HepG2 (cell line): ENCODE data around the gene NR1H3. TPM values are rescaled to one million over a fixed set of nuclear protein-coding genes. Genes with fewer than 3 reads are reported as not detected.
A peak's percentile ranks its signal among the peaks of the same experiment; 100 is the strongest.

Experiments used
- ATAC-seq: fragments of 200-7000 bp; cut with Tn5 transposase; 3 replicates; pipeline ENCODE4 v1.9.1; 2020; ENCODE audit warnings: mild to moderate bottlenecking, moderate library complexity
- BruUV-seq: library from RNA; stranded (reverse); fragments of 400-500 nt; replicated peaks from 2 replicates; lab custom pipeline; 2021; lab: Mats Ljungman, UMichigan
- CTCF ChIA-PET: fragments of 300-600 bp; formaldehyde crosslinking; extraction: SDS; loops from one replicate; lab custom pipeline; 2021; ENCODE audit warnings: low total read pairs, inconsistent platforms, low intra/inter-chr PET ratio; lab: Yijun Ruan, JAX
- POLR2A ChIA-PET: fragments of 350-600 bp; sonication (Branson Sonifier 250); formaldehyde crosslinking; loops from one replicate; lab custom pipeline; 2020; ENCODE audit warnings: antibody characterized with exemption, inconsistent platforms; lab: Yijun Ruan, JAX
- DNase-seq: peaks from one replicate; pipeline ENCODE4 v3.0.0-alpha.2; 2015; ENCODE audit warnings: low spot score
- FAIRE-seq: peaks from 3 replicates; lab custom pipeline; 2011; peaks lifted over from hg19 to GRCh38; lab: Jason Lieb, UNC
- H2AFZ ChIP-seq: one replicate; pipeline ENCODE4 v1.6.1; 2011; ENCODE audit warnings: low read length, inconsistent platforms
- H3K27ac ChIP-seq: fragments of 300-600 bp; 3 replicates; pipeline ENCODE4 v1.8.0; 2011; ENCODE audit warnings: mixed run types, mild to moderate bottlenecking, mixed read lengths, low read length, inconsistent platforms; ENCODE audit not compliant: insufficient read depth; ENCODE audit errors: extremely low read length
- H3K27me3 ChIP-seq, 2 experiments: fragments of 200-600 bp in 1 of 2; 2 replicates in 1 of 2; 3 replicates in 1 of 2; pipeline versions ENCODE4 v1.6.0 to v1.8.0; 2011; ENCODE audit warnings: low read length in 2 of 2, mild to moderate bottlenecking in 2 of 2, moderate library complexity in 2 of 2, inconsistent platforms in 1 of 2; ENCODE audit not compliant: insufficient read depth in 2 of 2, control insufficient read depth in 1 of 2
- H3K36me3 ChIP-seq, 2 experiments: fragments of 200-600 bp in 1 of 2; replicated peaks in 1 of 2; 2 replicates in 1 of 2; 3 replicates in 1 of 2; pipeline versions ENCODE4 v1.5.1 to v1.8.0; 2011; ENCODE audit warnings: low read length in 2 of 2, inconsistent platforms in 1 of 2; ENCODE audit not compliant: insufficient read depth in 2 of 2, control insufficient read depth in 1 of 2
- H3K4me1 ChIP-seq: 2 replicates; pipeline ENCODE4 v1.5.1; 2012; ENCODE audit warnings: low read length, inconsistent platforms; ENCODE audit not compliant: insufficient read depth
- H3K4me2 ChIP-seq: 2 replicates; pipeline ENCODE4 v1.6.0; 2011; ENCODE audit warnings: low read depth, low read length, inconsistent platforms
- H3K4me3 ChIP-seq, 3 experiments: fragments of 200-600 bp in 1 of 3; sonication (generic), shearing (Covaris generic) in 1 of 3; replicated peaks in 1 of 3; 2 replicates each; pipeline ENCODE4 v1.5.1; 2011 to 2016; ENCODE audit warnings: low read length in 3 of 3, inconsistent platforms in 2 of 3, low read depth in 2 of 3, mild to moderate bottlenecking in 2 of 3, control low read depth in 1 of 3, mixed read lengths in 1 of 3; ENCODE audit not compliant: insufficient read depth in 1 of 3
- H3K79me2 ChIP-seq: one replicate; pipeline ENCODE4 v1.6.1; 2011; ENCODE audit warnings: low read length, inconsistent platforms; ENCODE audit not compliant: insufficient read depth
- H3K9ac ChIP-seq: 2 replicates; pipeline ENCODE4 v1.6.0; 2011; ENCODE audit warnings: mild to moderate bottlenecking, low read depth, low read length, inconsistent platforms; ENCODE audit not compliant: insufficient read depth
- H3K9me3 ChIP-seq: 2 replicates; pipeline ENCODE4 v1.5.1; 2012; ENCODE audit warnings: mild to moderate bottlenecking, low read length
- H4K20me1 ChIP-seq: 2 replicates; pipeline ENCODE4 v1.6.0; 2011; ENCODE audit warnings: inconsistent platforms, mild to moderate bottlenecking, low read length, moderate library complexity; ENCODE audit not compliant: insufficient read depth
- AGO2 ChIP-seq: fragments of 200-400 bp; formaldehyde crosslinking; optimal IDR thresholded peaks from 2 replicates; pipeline ENCODE3; 2017; ENCODE audit warnings: mild to moderate bottlenecking, low read depth, low read length, moderate library complexity
- ATRX ChIP-seq: sonication (generic); formaldehyde crosslinking; IDR thresholded peaks from 2 replicates; pipeline ENCODE4 v1.4.0; 2020; ENCODE audit warnings: missing genetic modification reagents, borderline replicate concordance
- CAMTA2 ChIP-seq: sonication (generic); formaldehyde crosslinking; IDR thresholded peaks from 2 replicates; pipeline ENCODE4 v1.4.0; 2020; ENCODE audit warnings: mild to moderate bottlenecking, missing genetic modification reagents, borderline replicate concordance
- ETV5 ChIP-seq: IDR thresholded peaks from 2 replicates; pipeline ENCODE4 v1.6.1; 2018; ENCODE audit warnings: missing biosample characterization, missing genetic modification reagents, inconsistent platforms, borderline replicate concordance
- PHF20 ChIP-seq: sonication (generic); formaldehyde crosslinking; IDR thresholded peaks from 2 replicates; pipeline ENCODE4 v1.5.0; 2020; ENCODE audit warnings: mild to moderate bottlenecking, missing genetic modification reagents
- RBFOX2 ChIP-seq: fragments of 200-400 bp; formaldehyde crosslinking; IDR thresholded peaks from 2 replicates; pipeline ENCODE4 v1.6.1; 2017; ENCODE audit warnings: low read depth, mild to moderate bottlenecking, low read length
- SNRNP70 ChIP-seq: fragments of 200-400 bp; formaldehyde crosslinking; IDR thresholded peaks from 2 replicates; pipeline ENCODE4 v1.6.1; 2017; ENCODE audit warnings: mild to moderate bottlenecking, low read depth, low read length, moderate library complexity
- ZGPAT ChIP-seq: IDR thresholded peaks from 2 replicates; pipeline ENCODE4 v1.6.1; 2016; ENCODE audit warnings: mild to moderate bottlenecking
- ZNF724P ChIP-seq: sonication (generic); formaldehyde crosslinking; IDR thresholded peaks from 2 replicates; pipeline ENCODE4 v1.8.0; 2022; ENCODE audit warnings: missing genetic modification reagents, borderline replicate concordance
- WGBS: methylation state at CpG from one replicate; pipeline ENCODE4 v1.1.6; 2017; ENCODE audit warnings: low lambda C conversion rate; 5-methylcytosine and 5-hydroxymethylcytosine counted together
- in situ Hi-C: cut with HindIII; loops from 2 replicates; pipeline ENCODE4 v1.10.0; 2017; ENCODE audit warnings: low pct_unique_long_range_greater_than_20kb; ENCODE audit not compliant: extremely low pct_ligation_motif_present
- intact Hi-C: fragments of 100-400 bp; cut with micrococcal nuclease; formaldehyde crosslinking; loops from one replicate; pipeline ENCODE4 v1.10.0; 2022; ENCODE audit not compliant: unreplicated experiment
- polyA plus RNA-seq, 8 experiments: library from polyadenylated mRNA; depleted of rRNA in 3 of 8; stranded (reverse) in 7 of 8; unstranded in 1 of 8; fragments of >200 nt; fragmentation: Illumina TruSeq in 4 of 8; extraction: Trizol in 4 of 8; gene quantifications; 2 replicates each; pipeline versions ENCODE4 v1.2.1 to v1.2.3, GENCODE V29; 2011 to 2016; ENCODE audit warnings: low read depth in 4 of 8, missing spikeins in 1 of 8, mixed read lengths in 1 of 8; ENCODE audit not compliant: insufficient read depth in 1 of 8
- total RNA-seq, 5 experiments: library from RNA; depleted of rRNA; stranded (reverse); fragments of >200 nt; fragmentation: Illumina TruSeq; extraction: Trizol; gene quantifications; 2 replicates each; pipeline ENCODE4 v1.2.3, GENCODE V29; 2016; ENCODE audit warnings: low read depth in 1 of 5
- TF ChIP-seq, protein P1 (sequence below): sonication (generic); formaldehyde crosslinking; IDR thresholded peaks from 2 replicates; pipeline ENCODE4 v1.4.0; 2020; ENCODE audit warnings: missing genetic modification reagents

NR1H3 gene
- total and polyA plus RNA-seq, 2 of the 13 experiments (the other 11 are each of a cell fraction or from before 2014, with no cell fraction given): 41.8 to 102 TPM

DNA sequence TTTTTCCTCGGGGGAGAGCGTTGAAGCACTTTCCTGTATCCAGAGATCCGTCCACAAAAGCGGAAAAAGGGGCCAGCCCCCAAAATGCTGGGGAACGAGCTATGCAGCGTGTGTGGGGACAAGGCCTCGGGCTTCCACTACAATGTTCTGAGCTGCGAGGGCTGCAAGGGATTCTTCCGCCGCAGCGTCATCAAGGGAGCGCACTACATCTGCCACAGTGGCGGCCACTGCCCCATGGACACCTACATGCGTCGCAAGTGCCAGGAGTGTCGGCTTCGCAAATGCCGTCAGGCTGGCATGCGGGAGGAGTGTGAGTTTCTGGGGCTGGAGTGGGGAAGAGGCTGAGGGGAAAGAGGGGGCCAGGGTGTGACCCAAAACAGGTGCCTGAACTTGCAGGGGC, 2.6 kb downstream of the NR1H3 start:
- 97% methylated on average over 19 of the region's 19 CpGs for WGBS
- Histone ChIP-seq H3K36me3 (peaks cover 1 to 2% of the 10 kb centered on the region in 2 experiments; a peak in 2 of 5 replicates), H4K20me1 (no peaks in the 10 kb centered on the region), H3K4me3 (no peak overlapping the region), H3K27ac (no peak overlapping the region), H2AFZ (no peak overlapping the region), H3K27me3 (no peaks in the 10 kb centered on the region), H3K4me2 (no peak overlapping the region), H3K4me1 (peaks cover 55% of the 10 kb centered on the region), H3K9me3 (no peaks in the 10 kb centered on the region), H3K9ac (no peak overlapping the region), H3K79me2 (peaks cover 5% of the 10 kb centered on the region)
- CTCF ChIA-PET: interaction anchor here (1.0 to 4.3 kb wide), 3 partner anchors 26 to 95 kb away, joined by 7 to 27 read pairs (median 20); partner anchors contain the start of gene ARFGAP2
- POLR2A ChIA-PET: interaction anchor here (1.4 to 4.3 kb wide), 7 partner anchors 7 to 82 kb away, joined by 6 to 106 read pairs (median 34); partner anchors contain the start of genes ACP2, ARFGAP2, DDB2 and PACSIN3
- FAIRE-seq (no peak), DNase-seq (no peak), ATAC-seq (no peak)
- in situ Hi-C loops (no loop called here), intact Hi-C loops (no loop called here)
- BruUV-seq: no TSS peak
- no peak for TF ChIP-seq SNRNP70
- 0 out of 2 replicates have a peak, but pooled peaks have one; percentile 20 for TF ChIP-seq RBFOX2
- TF ChIP-seq AGO2: peak; percentile 19

DNA sequence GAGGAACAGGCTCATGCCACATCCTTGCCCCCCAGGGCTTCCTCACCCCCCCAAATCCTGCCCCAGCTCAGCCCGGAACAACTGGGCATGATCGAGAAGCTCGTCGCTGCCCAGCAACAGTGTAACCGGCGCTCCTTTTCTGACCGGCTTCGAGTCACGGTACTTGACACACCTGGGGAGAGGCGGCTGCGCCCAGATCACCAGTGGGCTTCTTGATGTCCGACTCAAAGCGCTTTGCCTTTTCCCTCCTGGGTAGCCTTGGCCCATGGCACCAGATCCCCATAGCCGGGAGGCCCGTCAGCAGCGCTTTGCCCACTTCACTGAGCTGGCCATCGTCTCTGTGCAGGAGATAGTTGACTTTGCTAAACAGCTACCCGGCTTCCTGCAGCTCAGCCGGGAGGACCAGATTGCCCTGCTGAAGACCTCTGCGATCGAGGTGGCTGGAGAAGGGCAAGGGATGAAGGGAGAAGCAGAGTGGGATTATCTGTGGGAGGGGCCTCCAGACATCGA, 3.5 kb downstream of the NR1H3 start:
- no peak for FAIRE-seq
- H3K4me3 ChIP-seq: no peak overlapping the region
- WGBS: 93% methylated on average over 20 of the region's 22 CpGs
- no peak overlapping the region for H2AFZ ChIP-seq
- in situ Hi-C loops (no loop called here), intact Hi-C loops (no loop called here)
- DNase-seq: no peak
- no peaks in the 10 kb centered on the region for H3K9me3 ChIP-seq
- H3K4me1 ChIP-seq: peaks cover 48% of the 10 kb centered on the region
- no peak overlapping the region for H3K4me2 ChIP-seq
- ATAC-seq: no peak
- H3K36me3 ChIP-seq: peaks cover 2 to 3% of the 10 kb centered on the region in 2 experiments; a peak in 2 of 5 replicates
- ChIA-PET POLR2A (no interaction called here), CTCF (interaction anchor here (4.3 kb wide), 1 partner anchor 83 kb away, joined by 27 read pairs; the partner anchor contains the start of gene ARFGAP2)
- H3K79me2 ChIP-seq: peaks cover 5% of the 10 kb centered on the region
- H3K27ac ChIP-seq: no peak overlapping the region
- H3K27me3 ChIP-seq: no peaks in the 10 kb centered on the region
- no peaks in the 10 kb centered on the region for H4K20me1 ChIP-seq
- BruUV-seq: no TSS peak
- H3K9ac ChIP-seq: no peak overlapping the region
- TF ChIP-seq ZNF724P (no peak), CAMTA2 (CRISPR knock-in tag) (no peak), ATRX (CRISPR knock-in tag) (no peak), ETV5 (CRISPR knock-in tag) (no peak), PHF20 (CRISPR knock-in tag) (no peak), ZGPAT (CRISPR knock-in tag) (no peak)
- TF ChIP-seq, protein P1, sequence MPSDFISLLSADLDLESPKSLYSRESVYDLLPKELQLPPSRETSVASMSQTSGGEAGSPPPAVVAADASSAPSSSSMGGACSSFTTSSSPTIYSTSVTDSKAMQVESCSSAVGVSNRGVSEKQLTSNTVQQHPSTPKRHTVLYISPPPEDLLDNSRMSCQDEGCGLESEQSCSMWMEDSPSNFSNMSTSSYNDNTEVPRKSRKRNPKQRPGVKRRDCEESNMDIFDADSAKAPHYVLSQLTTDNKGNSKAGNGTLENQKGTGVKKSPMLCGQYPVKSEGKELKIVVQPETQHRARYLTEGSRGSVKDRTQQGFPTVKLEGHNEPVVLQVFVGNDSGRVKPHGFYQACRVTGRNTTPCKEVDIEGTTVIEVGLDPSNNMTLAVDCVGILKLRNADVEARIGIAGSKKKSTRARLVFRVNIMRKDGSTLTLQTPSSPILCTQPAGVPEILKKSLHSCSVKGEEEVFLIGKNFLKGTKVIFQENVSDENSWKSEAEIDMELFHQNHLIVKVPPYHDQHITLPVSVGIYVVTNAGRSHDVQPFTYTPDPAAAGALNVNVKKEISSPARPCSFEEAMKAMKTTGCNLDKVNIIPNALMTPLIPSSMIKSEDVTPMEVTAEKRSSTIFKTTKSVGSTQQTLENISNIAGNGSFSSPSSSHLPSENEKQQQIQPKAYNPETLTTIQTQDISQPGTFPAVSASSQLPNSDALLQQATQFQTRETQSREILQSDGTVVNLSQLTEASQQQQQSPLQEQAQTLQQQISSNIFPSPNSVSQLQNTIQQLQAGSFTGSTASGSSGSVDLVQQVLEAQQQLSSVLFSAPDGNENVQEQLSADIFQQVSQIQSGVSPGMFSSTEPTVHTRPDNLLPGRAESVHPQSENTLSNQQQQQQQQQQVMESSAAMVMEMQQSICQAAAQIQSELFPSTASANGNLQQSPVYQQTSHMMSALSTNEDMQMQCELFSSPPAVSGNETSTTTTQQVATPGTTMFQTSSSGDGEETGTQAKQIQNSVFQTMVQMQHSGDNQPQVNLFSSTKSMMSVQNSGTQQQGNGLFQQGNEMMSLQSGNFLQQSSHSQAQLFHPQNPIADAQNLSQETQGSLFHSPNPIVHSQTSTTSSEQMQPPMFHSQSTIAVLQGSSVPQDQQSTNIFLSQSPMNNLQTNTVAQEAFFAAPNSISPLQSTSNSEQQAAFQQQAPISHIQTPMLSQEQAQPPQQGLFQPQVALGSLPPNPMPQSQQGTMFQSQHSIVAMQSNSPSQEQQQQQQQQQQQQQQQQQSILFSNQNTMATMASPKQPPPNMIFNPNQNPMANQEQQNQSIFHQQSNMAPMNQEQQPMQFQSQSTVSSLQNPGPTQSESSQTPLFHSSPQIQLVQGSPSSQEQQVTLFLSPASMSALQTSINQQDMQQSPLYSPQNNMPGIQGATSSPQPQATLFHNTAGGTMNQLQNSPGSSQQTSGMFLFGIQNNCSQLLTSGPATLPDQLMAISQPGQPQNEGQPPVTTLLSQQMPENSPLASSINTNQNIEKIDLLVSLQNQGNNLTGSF (CRISPR knock-in tag): no peak
